ENCODE measurements around the gene GRK5. TPM values are rescaled to one million over a fixed set of nuclear protein-coding genes. Genes with fewer than 3 reads are reported as not detected.

The GRK5 gene
- total RNA-seq, 1 experiment from 2014 or later: 1.2 TPM

- Histone ChIP-seq H3K14ac (ENCODE audit: insufficient read depth, low read length) (no peak overlapping the region), H3K4me2 (ENCODE audit: insufficient read depth, insufficient read length, low read length) (no peak overlapping the region), H2BK120ac (ENCODE audit: low read depth, low read length, poor library complexity, severe bottlenecking) (no peak overlapping the region), H2AFZ (ENCODE audit: low read length) (no peak overlapping the region), H3K9ac (ENCODE audit: extremely low read depth, insufficient read length, low read length) (no peak overlapping the region), H3K4me1 (ENCODE audit: insufficient read depth, low read length) (no peaks in the 10 kb centered on the region), H3T11ph (ENCODE audit: low read length) (no peak overlapping the region), H2AK5ac (ENCODE audit: insufficient read length, low read length) (no peak overlapping the region), H2BK15ac (ENCODE audit: low read depth, low read length) (no peak overlapping the region), H3K4ac (ENCODE audit: low read depth, low read length) (no peak overlapping the region), H3K27ac (ENCODE audit: insufficient read length, low read depth, low read length) (no peak overlapping the region), H2BK20ac (ENCODE audit: low read depth, low read length, poor library complexity, severe bottlenecking) (no peak overlapping the region), H2BK5ac (ENCODE audit: insufficient read length, low read length) (no peak overlapping the region), H3K9me3 (ENCODE audit: control insufficient read depth, low read depth, low read length) (no peaks in the 10 kb centered on the region), H3K23me2 (ENCODE audit: insufficient read length, low read depth, low read length, poor library complexity, severe bottlenecking) (no peaks in the 10 kb centered on the region), H3K23ac (ENCODE audit: insufficient read length, low read depth, low read length) (no peak overlapping the region), H3K56ac (ENCODE audit: insufficient read length, low read depth, low read length) (no peak overlapping the region), H3K79me1 (ENCODE audit: insufficient read depth, low read depth, low read length, poor library complexity, severe bottlenecking) (no peaks in the 10 kb centered on the region), H3K27me3 (ENCODE audit: insufficient read depth, low read length) (no peaks in the 10 kb centered on the region), H2BK12ac (ENCODE audit: insufficient read length, low read depth, low read length) (no peak overlapping the region), H4K91ac (ENCODE audit: insufficient read length, low read depth, low read length) (no peak overlapping the region), H4K8ac (replicated peaks; ENCODE audit: insufficient read length, low read depth, low read length) (no peak overlapping the region), H3K79me2 (ENCODE audit: insufficient read depth, low read length) (no peaks in the 10 kb centered on the region), H3K18ac (ENCODE audit: insufficient read length, low read depth, low read length) (no peak overlapping the region), H4K20me1 (ENCODE audit: control insufficient read depth, insufficient read depth, insufficient read length) (no peaks in the 10 kb centered on the region), H4K5ac (ENCODE audit: insufficient read length, low read depth, low read length) (no peak overlapping the region)
- Mint-ChIP-seq H3K9me3 (no peaks in the 10 kb centered on the region), H3K27ac (no peak overlapping the region; a peak in 1 of 7 replicates), H3K4me1 (peaks cover 28 to 42% of the 10 kb centered on the region in 2 experiments), H3K36me3 (ENCODE audit: insufficient read depth in 1 of 3, low read depth in 3 of 3) (no peaks in the 10 kb centered on the region; a peak in 1 of 7 replicates), H3K4me3 (no peak overlapping the region), H3K27me3 (ENCODE audit: low read depth) (peaks cover 9% of the 10 kb centered on the region)
- no peak for DNase-seq
- TF ChIP-seq CTCF (conservative IDR thresholded peaks at IDR 0.05): no peak
- no CpG with 5 or more reads among the region's 16 CpGs for WGBS (ENCODE audit: extremely low coverage, insufficient read length, low lambda C conversion rate)
Observed at GRCh38 chr10:119449760-119450461, 242.5 kb downstream of the GRK5 start.

Measured in H9 (cell line).